Coronary artery (tissue), 2 donors: ENCODE results near the gene DENR.
A peak's percentile ranks its signal among the peaks of the same experiment; 100 is the strongest.
"Not testable (repeated sequence)": the region's sequence is repeated elsewhere in the genome, so short reads cannot be mapped to it uniquely, and the experiment has no call there.

ENCODE experiments used
- DNase-seq: peaks from one replicate; pipeline ENCODE4 v3.0.0-alpha.2; 2017; ENCODE audit warnings: low spot score
- H3K27ac ChIP-seq, 2 donors: fragments of 200-600 bp; sonication (generic); one replicate each; pipeline ENCODE4 v1.5.1; 2016 to 2019
- H3K4me3 ChIP-seq: fragments of 200-600 bp; sonication (generic); 2 replicates; pipeline ENCODE4 v1.5.1; 2016; ENCODE audit warnings: mild to moderate bottlenecking, moderate library complexity
- CTCF ChIP-seq: fragments of 200-600 bp; sonication (generic); IDR thresholded peaks from one replicate; pipeline ENCODE4 v1.5.1; 2019; ENCODE audit warnings: antibody characterized with exemption

The DENR gene

GRCh38 chr12:122752464-122753318 lies at the start of gene DENR:
Gene DENR, plus strand, starts transcription at chr12:122752824. Its CDS starts 878 bp downstream, at chr12:122753702.
- TF ChIP-seq CTCF = peak; percentile 30
- H3K4me3 ChIP-seq = peak within 1 kb of the TSS; percentile 97
- H3K27ac ChIP-seq = peak within 1 kb of the TSS; percentile 67 to 90
- peak; percentile 99 for DNase-seq

- H3K4me3 ChIP-seq, DNase-seq, H3K27ac ChIP-seq: not testable (repeated sequence)
Measured at GRCh38 chr12:122702890-122703611, 49.6 kb upstream of the DENR start, which contains the start of gene HCAR2. Gene HCAR2, minus strand, starts transcription at chr12:122703357. Its CDS starts 74 bp downstream, at chr12:122703283.

DNA sequence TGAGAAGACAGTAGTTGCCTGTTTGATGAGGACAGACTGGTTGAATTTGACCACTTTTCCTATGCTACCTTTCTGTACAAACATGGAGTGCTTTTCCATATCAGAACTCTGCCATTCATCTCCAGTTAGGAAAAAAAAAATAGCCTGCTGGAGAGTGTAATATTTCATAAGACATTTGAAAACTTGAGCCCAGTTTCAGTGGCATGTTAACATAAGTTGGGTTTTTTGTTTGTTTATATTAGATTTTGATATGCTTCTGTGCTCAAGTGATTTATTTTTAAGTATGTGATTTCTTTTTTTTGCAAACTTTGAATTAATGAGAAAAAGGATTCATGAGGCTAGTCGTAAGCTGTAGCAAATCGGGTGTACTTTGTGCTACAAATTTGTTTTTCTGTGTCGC lies 48.8 kb upstream of the DENR start:
- H3K27ac ChIP-seq, H3K4me3 ChIP-seq, DNase-seq: not testable (repeated sequence)

DNA sequence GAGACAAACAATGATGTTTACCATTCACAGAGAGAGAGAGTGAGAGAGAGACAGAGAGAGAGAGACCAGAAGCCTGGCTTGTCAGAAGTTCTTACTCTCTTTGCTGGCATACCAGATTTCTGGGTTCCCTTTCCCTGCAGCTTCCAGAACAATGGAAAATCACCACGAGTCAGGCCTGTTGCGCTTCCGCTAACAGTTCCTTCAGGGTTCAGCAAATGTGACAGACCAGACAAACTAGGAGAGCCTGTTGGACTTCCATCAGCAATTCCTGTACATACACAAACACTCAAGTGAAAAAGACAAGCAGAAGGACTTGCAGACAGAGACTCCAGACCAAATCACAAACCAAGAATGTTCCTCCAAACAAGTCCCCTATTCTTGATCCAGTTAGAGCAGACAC lies 43.3 kb upstream of the DENR start:
- DNase-seq, H3K4me3 ChIP-seq, H3K27ac ChIP-seq: not testable (repeated sequence)

- not testable (repeated sequence) for H3K4me3 ChIP-seq, DNase-seq, H3K27ac ChIP-seq
Measured at GRCh38 chr12:122710341-122710740, 42.3 kb upstream of the DENR start.

GRCh38 chr12:122711266-122711665 lies 41.4 kb upstream of the DENR start:
- not testable (repeated sequence) for DNase-seq, H3K27ac ChIP-seq, H3K4me3 ChIP-seq

GRCh38 chr12:122713491-122714188 lies 39.0 kb upstream of the DENR start:
- DNase-seq, H3K27ac ChIP-seq, H3K4me3 ChIP-seq: not testable (repeated sequence)

GRCh38 chr12:122715211-122715610 lies 37.4 kb upstream of the DENR start:
- not testable (repeated sequence) for DNase-seq, H3K4me3 ChIP-seq, H3K27ac ChIP-seq

GRCh38 chr12:122716658-122717057 lies 36.0 kb upstream of the DENR start, which contains the start of gene HCAR3:
Gene HCAR3, minus strand, starts transcription at chr12:122716811. Its CDS starts 74 bp downstream, at chr12:122716737.
- H3K4me3 ChIP-seq, DNase-seq, H3K27ac ChIP-seq: not testable (repeated sequence)

- DNase-seq = no peak
- Histone ChIP-seq H3K4me3 (no peak overlapping the region), H3K27ac (no peak overlapping the region)
- no peak for TF ChIP-seq CTCF
Measured at GRCh38 chr12:122721057-122721545, 31.5 kb upstream of the DENR start.

DNA sequence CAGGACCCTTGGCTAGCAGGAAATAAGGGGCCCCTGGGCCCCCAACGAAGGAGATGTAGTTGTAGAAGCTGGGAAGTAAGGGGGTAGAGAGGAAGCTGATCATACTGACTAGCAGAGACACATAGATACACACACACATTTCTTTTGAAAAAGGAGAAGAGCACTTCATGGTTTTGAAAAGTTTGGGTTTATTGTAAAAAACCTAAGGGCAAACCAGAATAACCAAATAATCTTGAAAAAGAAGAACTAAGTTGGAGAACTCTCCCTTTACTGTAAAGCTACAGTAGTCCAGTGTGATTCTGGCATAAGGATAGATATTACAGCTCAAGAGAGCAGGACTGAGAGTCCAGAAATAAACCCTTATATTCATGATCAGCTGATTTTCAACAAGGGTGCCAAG lies 30.2 kb upstream of the DENR start:
- H3K4me3 ChIP-seq = no peak overlapping the region
- no peak for TF ChIP-seq CTCF
- no peak overlapping the region for H3K27ac ChIP-seq
- no peak for DNase-seq
